ENCODE measurements around the gene ZNF579.
A peak's percentile ranks its signal among the peaks of the same experiment; 100 is the strongest.
"Not testable (repeated sequence)": the region's sequence is repeated elsewhere in the genome, so short reads cannot be mapped to it uniquely, and the experiment has no call there.

ZNF579 gene

DNA sequence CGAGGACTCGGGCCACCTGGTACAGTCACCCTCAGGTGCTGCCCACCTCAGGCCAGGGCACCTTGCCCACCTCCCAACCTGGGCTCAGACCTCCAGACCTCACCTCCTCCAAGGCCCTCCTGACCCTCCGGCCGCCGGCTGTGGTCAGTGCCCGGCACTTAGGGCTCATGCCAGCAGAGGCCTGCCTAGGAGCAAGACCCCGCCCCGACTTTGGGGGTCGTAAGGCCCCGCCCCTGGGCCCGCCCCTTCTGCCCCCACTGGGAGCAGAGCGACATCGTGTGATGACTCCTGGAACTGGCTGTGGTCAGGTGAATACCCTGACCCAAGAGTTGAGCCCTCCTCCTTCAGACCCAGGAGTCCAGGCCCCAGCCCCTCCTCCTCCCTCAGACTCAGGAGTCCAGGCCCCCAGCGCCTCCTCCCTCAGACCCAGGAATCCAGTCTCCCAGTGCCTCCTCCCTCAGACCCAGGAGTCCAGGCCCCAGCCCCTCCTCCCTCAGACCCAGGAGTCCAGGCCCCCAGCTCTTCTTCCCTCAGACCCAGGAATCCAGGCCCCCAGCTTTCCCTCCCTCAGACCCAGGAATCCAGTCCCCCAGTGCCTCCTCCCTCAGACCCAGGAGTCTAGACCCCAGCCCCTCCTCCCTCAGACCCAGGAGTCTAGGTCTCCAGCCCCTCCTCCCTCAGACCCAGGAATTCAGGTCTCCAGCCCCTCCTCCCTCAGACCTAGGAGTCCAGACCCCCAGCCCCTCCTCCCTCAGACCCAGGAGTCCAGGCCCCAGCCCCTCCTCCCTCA lies 43.5 kb downstream of the ZNF579 start, which contains the start of gene SBK2:
Gene SBK2, minus strand, starts transcription at position 183 of the 790 bp plus-strand sequence. CDS start 839 bp downstream, outside the sequence.
- peak; percentile 32 for DNase-seq

- no peak for DNase-seq
Observed at GRCh38 chr19:55536366-55536765, 44.3 kb downstream of the ZNF579 start.

DNA sequence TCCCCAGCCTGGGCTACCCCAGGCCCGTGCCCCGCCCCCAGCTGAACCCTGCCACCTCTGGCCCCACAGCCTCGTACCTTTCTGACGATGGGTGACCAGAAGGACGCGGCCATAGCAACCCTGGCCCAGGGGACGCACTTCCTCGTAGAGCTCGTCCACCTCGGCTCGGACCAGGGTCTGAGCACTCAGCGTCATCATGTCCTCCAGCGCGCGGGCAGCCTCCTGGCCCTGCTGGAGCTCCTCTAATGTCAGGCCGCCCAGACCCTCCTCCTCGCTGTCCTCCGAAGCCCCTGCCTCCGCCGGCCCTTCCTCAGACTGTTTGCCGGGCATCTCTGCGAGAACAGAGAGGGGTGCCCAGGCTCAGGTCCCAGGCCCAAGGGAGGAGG lies 44.7 kb downstream of the ZNF579 start:
- DNase-seq, result no peak

DNA sequence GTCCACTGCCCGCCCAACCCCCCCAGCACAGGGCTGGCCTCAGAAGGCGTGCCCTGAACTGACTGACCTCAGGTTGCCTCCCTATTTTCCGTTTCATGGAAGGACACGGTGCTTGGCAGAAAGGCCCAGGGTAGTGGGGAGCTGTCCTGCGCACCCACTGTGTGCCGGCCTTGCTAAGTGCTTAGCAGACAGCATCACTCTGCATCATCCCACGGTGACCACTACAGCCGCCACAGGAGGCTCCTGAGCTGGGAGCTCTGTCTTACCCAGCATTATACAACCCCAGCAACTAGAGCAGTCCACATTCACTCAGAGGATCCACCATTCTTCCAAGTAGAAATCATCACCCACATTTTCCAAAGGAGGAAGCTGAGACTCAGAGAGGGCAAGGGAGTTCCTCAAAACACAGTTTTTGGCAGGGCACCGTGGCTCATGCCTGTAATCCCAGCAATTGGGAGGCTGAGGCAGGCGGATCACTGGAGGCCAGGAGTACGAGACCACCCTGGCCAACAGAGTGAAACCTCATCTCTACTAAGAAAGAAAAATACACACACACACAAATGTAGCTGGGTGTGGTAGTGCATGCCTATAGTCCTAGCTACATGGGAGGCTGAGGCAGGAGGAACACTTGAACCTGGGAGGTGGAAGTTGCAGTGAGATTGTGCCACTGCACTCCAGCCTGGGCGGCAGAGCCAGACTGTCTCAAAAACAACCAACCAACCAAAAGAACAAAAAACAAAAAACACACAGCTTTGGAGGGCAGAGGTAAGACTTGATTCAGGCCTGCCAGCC lies 45.3 kb downstream of the ZNF579 start:
- DNase-seq, result no peak

- DNase-seq, result not testable (repeated sequence)
Observed at GRCh38 chr19:55534280-55534679, 46.4 kb downstream of the ZNF579 start.

GRCh38 chr19:55530996-55531395 lies 49.7 kb downstream of the ZNF579 start:
- DNase-seq, result no peak

DNA sequence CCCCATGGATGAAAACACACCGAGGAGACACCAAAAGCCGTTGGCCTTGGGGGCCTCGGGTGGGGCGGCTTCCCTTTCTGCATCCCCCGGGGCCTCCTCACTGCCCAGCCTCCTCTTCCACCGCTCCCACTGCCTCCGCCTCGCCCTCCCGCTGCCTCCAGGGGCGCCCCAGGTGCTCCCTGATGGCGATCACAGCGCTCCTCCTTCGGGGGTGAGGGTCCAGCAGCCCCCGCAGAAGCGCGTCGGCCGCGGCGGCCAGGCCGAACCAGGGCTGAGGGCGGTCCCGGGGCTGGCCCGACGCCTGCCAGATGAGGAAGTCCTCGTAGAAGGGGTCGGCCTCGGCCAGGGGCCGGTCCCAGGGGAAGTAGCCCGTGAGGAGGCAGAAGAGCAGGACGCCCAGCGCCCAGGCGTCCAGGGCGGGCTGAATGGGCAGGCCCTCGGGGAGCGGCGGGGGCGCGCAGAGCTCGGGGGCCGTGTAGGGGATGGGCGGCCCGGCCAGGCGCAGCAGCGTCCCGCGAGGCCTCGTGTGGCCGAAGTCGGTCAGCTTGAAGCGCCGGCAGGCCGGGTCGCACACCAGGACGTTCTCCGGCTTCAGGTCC lies 50.9 kb downstream of the ZNF579 start:
- no peak for DNase-seq

- DNase-seq, result peak; percentile 15
Observed at GRCh38 chr19:55528030-55528803, 52.4 kb downstream of the ZNF579 start.

GRCh38 chr19:55527197-55528029 lies 53.2 kb downstream of the ZNF579 start:
- no peak for DNase-seq
